ENCODE data around the gene PALS1.

GRCh38 chr14:67232621-67233020, 8.6 kb upstream of the PALS1 start:
- no peak for TF ChIP-seq CTCF (IDR thresholded peaks at IDR 0.05)
- no peak for TF ChIP-seq POLR2AphosphoS5 (IDR thresholded peaks at IDR 0.05; ENCODE audit: insufficient read depth in 1 of 2, low read depth in 1 of 2)
- TF ChIP-seq POLR2A (IDR thresholded peaks at IDR 0.05), result no peak

Data from vagina (tissue), 2 donors.